Activated CD4-positive, alpha-beta T cell treated with anti-CD3 and anti-CD28 coated beads, Interleukin-2, amount 50 U/mL, for 1 hour (primary cell): Measurements from ENCODE around the gene GRAP.

Experiments
- DNase-seq: peaks from one replicate; pipeline ENCODE4 v3.0.0-alpha.2; 2020

The GRAP gene

GRCh38 chr17:19001907-19002590 lies 44.7 kb downstream of the GRAP start:
- no peak for DNase-seq

DNA sequence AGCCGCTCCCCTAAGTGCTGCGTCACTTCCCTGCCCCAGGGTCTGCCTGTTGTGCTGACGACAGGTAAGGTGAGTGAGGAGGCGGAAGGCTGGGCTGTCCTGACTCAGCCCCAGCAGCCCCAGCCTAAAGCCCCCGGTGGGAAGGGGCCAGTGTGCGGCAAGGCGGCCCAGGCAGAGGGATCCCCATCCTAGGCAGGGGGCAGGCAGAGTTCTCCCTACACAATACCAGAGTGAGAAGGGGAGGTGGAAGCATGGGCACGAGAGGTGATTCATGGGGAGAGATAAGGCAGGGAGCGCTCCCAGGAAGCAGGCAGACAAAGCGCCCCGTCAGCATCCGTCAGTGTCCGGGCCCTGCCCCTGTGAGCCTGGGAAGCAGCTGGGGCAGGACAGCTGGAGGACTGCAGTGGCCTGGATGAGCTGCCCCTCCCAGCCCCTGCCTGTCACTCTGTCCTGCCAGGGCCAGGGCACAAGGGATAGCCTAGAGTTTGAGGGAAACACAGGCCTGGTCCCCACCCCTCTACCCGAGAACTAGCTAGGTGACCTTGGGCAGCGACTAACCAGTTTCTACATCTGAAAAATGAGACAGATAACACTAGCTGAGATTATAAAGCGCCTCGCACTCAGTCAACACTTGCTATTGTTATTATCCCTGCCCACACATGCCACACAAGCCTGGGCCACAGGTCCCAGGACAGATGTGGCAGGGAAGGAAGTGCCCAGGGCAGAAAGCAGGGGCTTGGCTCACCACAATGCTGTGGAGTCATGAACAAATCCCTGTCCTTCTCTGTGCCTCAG lies 46.0 kb downstream of the GRAP start:
- DNase-seq, result no peak

DNA sequence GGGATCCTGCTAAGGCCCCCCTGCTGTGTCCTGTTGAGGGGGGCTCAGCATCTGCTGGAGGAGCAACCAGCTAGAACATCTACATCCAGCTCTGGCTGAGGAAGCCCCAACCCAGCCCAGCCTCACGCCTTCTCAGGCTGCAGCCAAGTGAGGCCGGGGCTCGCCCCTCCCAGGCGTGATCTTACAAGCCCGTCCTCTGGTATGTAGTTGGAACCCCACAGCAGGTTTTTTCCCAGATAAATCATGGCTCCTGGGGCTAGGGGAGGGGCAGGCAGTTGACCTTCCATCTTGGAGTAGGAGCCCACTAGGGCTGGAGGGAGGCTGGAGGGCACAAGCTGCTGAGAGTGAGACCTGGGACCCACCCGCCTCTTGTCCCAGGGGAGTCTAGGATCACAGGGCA lies 46.8 kb downstream of the GRAP start:
- DNase-seq, result no peak

DNA sequence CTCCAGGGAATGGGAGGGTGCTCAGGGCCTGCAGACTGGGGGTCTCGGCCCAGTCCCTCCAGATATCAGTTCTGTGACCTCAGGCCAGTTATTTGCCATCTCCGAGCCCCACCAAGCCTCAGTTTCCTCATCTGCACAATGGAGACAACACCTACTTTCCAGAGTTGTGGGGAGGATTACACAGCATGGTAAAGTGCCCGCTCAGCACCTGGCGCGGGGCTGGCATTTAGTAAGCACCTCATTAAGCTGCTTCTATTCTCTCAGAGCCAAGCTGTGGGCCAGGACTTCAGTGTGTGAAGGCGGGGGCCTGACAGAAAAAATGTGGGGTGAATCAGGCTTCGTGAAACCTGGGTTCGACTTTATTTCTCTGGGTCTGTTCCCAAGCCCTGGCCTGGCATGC lies 47.4 kb downstream of the GRAP start:
- no peak for DNase-seq

DNA sequence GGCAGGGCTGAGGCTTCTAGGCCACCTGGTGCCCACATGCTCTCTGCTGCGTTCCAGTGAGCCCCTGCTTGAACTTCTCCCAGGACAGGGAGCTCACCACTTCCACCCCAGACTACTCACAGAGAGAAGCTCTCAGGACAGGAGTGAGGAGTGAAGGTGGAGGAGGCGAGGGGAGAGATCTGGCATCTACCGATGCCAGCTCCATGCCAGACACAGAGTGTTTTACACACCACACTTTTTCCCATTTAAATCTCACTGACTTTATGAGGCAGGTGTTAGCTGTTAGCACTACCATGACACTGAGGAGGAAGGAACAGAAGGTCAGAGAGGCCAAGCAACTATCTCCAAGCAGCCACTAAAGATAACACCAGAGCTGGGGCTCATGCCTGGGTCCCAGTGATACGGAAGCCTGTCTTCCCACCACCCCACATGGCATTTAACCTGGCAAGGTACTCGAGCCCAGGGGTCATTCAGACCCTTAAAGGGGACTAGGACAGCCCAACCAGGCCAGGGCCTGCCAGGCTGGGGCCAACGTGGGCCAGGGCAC lies 49.0 kb downstream of the GRAP start:
- DNase-seq, result no peak

DNA sequence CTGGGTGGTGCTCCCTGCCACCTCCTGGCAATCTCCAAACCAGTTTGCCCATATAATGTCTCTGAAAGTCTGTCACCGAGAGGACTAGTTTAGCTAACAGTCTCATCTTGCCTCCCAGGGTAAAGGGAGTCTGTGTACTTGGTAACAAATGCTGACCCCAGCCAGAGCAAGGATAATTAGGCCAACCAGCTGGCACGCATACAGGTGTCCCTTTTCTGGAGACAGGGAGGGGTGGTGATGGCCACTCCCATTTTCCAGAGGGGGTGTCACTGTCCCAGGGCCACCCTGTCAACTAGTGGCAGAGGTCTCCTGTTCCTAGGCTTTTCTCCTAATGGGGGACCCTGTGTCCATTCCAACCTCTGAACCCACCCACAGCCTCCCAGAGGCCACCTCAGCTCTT lies 50.3 kb downstream of the GRAP start:
- no peak for DNase-seq

DNA sequence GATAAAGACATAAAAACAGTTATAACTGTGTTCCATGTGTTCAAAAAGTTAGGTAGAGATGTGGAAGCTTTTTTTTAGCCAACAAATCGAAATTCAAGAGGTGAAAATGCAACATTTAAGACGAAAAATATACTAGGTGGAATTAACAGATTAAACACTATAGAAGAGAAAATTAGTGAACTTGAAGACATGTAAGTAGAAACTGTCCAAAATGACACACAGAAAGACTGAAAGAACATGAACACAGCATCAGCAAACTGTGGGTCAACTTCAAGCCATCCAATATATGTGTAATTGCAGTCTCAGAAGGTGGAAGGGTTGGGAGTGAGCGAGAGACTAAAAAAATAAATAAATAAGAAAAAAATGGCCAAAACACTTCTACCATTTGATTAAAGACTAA lies 51.5 kb downstream of the GRAP start:
- no peak for DNase-seq

GRCh38 chr17:18994631-18995030 lies 52.1 kb downstream of the GRAP start:
- DNase-seq, result no peak

- no peak for DNase-seq
These were observed 52.7 kb downstream of the GRAP start for GRCh38 chr17:18993905-18994526.

DNA sequence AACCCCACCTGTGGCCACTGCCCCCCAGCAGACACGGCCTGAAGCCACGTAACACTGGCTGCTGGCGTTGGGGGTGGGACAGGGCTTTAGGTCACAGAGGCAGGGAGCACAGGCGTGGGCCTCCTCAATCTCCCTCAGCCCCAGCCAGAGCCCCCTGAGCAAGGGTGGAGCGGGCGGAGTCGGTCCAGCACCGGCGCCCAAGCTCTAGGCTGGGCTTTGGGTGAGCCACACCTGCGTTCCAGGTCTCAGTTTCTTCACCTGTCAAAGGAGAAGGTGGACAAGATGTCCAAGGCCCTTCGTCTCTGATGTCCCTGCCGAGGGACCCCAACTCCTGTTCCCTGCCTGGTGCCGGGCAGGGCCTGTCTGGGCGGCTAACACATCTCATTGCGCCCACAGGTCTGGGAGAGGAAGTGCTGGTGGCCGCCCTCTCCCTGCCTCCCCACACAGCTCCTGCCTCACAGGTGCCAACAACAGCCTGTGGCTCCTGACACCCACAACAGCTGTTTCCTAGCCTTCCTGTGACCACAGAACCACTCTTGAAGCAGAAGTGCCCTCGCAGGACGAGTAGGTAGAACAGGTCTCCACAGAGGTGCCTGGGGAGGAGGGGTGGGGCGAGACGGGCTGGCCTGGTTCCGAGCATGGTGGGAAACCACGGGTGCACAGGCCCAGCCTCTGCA lies 54.2 kb downstream of the GRAP start:
- DNase-seq, result no peak

DNA sequence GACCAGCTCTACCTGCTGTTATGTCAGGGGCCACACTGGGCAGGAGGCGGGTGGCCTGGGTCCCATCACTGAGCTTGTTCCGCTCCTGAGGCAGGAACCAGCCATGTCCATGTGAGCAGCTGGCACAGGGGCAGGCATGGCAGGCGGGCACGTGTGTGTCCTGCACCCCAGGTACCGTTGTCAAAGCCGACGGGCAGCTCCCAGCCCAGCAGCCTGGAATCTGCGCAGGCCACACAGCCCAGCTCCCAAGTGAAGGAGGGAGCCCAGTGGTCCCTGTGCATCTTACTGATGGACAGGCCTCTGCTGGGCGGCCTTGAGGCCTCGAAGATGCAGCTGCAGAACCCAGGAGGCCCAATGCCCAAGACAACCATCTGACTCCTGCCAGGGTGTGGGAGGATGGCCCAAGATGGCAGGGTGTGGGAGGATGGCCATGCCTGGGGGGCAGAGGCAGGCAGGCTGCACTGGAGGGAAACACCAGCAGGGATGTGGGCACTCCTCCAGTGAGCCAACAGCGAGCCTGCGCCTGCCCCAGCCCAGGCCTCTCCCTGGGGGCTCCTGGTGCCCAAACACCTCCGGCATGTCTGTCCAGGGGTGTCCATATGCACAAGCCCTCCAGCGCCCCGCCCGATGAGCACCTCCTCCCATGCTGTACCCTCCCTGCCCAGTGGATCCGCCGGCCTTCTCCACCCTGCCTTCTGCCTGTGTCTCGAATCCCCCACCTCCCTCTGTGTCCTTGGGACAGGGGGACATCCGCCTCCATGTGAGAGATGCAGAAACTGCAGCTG lies 55.0 kb downstream of the GRAP start:
- no peak for DNase-seq

- no peak for DNase-seq
These were observed 56.4 kb downstream of the GRAP start for GRCh38 chr17:18990331-18990730.

DNA sequence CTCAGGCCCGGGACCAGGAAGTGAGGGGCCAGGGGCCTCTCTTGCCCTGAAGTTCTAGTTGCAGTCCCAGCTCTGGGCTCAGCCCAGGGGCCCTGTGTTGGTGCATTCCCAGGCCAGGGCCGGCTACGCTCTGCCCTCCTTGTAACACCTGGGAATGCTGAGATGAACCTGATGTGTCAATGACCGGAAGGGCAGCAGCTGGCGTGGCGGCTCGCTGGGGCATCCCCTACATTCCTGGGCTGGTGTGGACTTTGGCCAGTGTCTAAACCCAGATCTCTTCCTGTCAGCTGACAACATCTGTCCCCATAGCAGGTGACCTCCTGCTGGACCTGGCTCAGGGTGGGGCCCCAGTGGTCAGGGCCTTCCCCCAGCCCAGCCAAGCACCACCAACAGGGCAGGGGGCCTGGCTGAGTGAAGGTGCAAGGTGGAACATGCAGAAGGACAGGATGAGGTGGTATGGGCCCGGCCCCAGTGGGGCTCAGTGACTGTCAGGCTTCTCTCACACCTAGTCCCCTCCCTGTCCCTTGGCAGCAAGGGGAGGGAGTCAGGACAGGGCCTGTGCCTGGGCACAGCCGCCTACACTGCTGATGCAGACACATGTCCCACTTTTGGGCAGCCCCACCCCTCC lies 58.1 kb downstream of the GRAP start:
- DNase-seq, result no peak

DNA sequence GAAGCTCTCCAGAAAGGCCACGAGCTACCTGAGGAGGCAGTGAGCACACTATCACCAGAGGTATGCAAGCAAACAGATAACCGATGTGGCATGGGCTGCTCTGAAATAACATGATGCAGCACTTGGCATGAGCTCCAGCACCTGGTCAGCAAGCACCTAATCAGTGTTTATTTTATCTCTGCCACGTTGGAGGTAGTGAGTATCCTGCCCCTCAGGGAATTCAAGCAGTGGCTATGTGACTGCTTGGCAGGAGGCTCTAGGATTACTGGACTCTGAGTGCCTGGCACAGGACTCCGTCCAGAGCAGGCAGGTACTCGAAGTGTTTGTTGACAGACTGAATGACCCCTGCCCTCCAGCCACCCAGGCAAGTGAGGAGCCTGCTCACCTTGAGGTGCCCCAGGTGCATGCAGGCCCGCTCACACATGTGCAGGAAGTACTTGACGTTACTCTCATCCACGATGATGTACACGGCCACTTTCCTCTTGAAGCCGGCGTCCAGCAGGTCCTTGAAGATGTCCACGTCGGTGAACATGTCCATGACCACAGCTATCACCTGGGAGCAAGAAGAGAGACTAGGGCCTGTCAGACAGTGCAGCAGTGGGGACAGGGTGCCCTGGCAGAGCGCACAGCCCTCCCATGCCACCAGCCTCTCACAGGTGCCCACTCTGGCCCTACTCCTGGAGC lies 58.8 kb downstream of the GRAP start:
- DNase-seq, result no peak

DNA sequence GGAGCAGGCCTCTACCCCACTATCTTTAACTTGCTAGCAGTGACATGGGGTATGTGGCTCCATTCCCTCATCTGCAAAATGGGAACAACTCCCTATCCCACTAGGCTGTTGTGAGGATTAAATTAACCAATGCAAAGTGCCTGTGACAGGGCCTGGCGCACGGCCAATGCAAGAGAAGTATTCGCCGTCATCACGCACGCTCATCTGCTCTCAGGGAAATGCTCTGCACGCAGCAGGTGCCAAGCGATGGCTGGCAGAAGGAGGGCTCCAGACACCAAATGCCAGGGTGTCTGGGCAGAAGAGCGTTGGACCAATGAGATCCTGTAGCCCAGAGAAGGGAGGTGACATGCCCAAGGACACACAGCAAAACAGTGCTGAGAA lies 59.5 kb downstream of the GRAP start:
- no peak for DNase-seq

GRCh38 chr17:18986541-18987229 lies 60.1 kb downstream of the GRAP start:
- DNase-seq, result no peak

DNA sequence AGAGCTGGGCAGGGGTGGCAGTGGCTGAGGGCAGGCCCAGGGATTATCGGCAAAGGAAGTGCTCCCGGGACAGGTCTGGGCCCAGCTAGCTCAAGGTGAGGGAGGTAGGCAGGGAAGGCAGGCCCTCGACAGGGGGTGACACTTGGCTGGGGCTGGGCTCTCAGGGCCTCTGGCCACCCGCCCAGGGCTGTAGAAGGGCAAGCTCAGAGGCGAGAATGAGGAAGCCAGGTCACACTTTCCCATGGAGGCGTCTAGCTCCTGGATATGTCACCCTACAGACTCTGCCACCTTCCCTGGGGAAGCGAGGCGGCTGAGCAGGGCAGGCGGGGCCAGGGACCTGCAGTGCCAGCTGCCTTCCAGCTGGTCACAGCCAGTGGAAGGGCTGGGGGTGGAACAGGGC lies 61.3 kb downstream of the GRAP start:
- no peak for DNase-seq

GRCh38 chr17:18984273-18985114 lies 62.3 kb downstream of the GRAP start:
- no peak for DNase-seq

DNA sequence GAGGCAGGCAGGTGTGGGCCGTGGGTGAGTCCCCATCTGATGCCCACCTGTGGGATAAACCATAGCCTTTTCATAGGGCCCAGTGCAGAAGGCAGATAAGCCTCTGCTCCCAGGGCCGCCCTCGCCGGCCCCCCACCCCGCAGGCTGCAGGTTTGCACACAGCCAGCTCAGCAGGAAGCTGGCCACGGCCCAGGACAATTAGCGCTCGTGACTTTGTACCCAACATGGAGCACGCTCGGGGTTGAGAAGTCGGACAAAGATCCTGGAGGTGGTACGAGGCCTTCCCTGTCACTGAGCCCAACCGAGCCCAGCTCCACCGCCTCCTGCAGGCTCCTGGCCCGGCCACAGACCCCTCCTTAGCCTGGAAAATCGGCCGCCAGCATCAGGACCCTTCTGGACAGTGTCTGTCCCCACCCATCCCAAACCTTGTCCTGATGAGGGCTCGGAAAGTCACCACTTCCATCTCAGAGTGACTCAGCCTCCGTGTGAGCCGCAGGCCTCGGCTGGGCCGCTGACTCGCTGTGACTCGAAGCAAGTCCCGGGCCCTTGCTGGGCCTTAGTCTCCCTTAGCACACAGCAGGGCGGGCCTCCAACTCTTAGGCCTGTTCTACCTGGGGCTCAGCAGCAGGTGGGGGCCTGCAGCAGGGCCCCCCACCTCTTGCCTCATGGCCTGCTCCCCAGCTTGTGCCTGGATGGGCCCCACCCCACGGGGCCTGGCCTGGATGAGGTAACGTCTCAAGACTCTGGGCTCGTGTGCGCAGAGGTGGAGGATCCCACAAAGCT lies 64.9 kb downstream of the GRAP start:
- DNase-seq, result no peak
